OCI-LY1 (cell line): Measurements from ENCODE around the gene COPB2.
"Not testable (repeated sequence)": the region's sequence is repeated elsewhere in the genome, so short reads cannot be mapped to it uniquely, and the experiment has no call there.

Source experiments
- CTCF ChIP-seq: fragments of 200-600 bp; sonication (generic), shearing (Covaris generic); IDR thresholded peaks from 2 replicates; pipeline ENCODE4 v1.5.1; 2017; ENCODE audit warnings: mild to moderate bottlenecking, antibody characterized with exemption, low read length, moderate library complexity, mixed read lengths
- EZH2 ChIP-seq: fragments of 200-600 bp; sonication (generic), shearing (Covaris generic); IDR thresholded peaks from 2 replicates; pipeline ENCODE4 v1.8.0; 2017; ENCODE audit warnings: borderline replicate concordance, mixed run types, mild to moderate bottlenecking, antibody characterized with exemption, low read length, moderate library complexity, mixed read lengths

GRCh38 chr3:139412891-139413290 is 23.4 kb upstream of the COPB2 start:
- TF ChIP-seq CTCF, EZH2: not testable (repeated sequence)
